COLO829 (cell line): ENCODE results near the gene HPX.

Experiments used
- DNase-seq: peaks from one replicate; pipeline ENCODE4 v3.0.0; 2012; ENCODE audit warnings: low spot score

The HPX gene

GRCh38 chr11:6389905-6390717, 50.7 kb downstream of the HPX start, which contains the start of gene SMPD1:
SMPD1 (plus strand) TSS chr11:6390474; CDS start chr11:6390599, 125 bp downstream.
- peak; percentile 78 for DNase-seq

- no peak for DNase-seq
These were observed 52.0 kb downstream of the HPX start for GRCh38 chr11:6388748-6389147.

- no peak for DNase-seq
These were observed 52.8 kb downstream of the HPX start for GRCh38 chr11:6387811-6388599.

- no peak for DNase-seq
These were observed 55.6 kb downstream of the HPX start for GRCh38 chr11:6385046-6385777.
